LNCAP (cell line): Measurements from ENCODE around the gene PHC3.

Experiments
- TF ChIP-seq, protein P1 (sequence below): fragments of 450-650 bp; IDR thresholded peaks from 2 replicates; pipeline ENCODE4 v1.5.1; 2017; ENCODE audit warnings: mild to moderate bottlenecking

Gene PHC3

DNA sequence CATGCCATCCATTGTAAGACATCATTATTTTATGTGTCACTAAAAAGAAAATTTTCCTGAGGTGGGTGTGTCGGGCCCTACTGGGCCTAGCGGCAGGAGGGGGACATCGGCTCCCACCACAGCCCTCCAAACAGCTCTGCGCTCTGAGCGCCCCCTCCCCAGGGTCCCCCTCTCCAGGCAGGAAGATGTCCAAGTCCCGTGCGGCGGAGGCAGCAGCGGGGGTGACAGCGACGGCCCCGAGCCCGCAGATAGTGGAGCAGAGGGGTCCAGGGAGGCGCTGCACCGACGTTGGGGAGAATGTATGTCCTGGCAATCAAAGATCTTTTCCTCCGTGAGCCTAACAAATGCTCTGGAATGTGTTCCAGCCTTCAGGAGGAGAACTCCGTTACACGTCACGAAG lies 119.5 kb downstream of the PHC3 start:
- TF ChIP-seq, protein P1, sequence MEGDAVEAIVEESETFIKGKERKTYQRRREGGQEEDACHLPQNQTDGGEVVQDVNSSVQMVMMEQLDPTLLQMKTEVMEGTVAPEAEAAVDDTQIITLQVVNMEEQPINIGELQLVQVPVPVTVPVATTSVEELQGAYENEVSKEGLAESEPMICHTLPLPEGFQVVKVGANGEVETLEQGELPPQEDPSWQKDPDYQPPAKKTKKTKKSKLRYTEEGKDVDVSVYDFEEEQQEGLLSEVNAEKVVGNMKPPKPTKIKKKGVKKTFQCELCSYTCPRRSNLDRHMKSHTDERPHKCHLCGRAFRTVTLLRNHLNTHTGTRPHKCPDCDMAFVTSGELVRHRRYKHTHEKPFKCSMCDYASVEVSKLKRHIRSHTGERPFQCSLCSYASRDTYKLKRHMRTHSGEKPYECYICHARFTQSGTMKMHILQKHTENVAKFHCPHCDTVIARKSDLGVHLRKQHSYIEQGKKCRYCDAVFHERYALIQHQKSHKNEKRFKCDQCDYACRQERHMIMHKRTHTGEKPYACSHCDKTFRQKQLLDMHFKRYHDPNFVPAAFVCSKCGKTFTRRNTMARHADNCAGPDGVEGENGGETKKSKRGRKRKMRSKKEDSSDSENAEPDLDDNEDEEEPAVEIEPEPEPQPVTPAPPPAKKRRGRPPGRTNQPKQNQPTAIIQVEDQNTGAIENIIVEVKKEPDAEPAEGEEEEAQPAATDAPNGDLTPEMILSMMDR: no peak

- TF ChIP-seq, protein P1: no peak
These were observed 122.1 kb downstream of the PHC3 start for GRCh38 chr3:170059447-170059846.

GRCh38 chr3:170058127-170058526 lies 123.4 kb downstream of the PHC3 start:
- TF ChIP-seq, protein P1: no peak

DNA sequence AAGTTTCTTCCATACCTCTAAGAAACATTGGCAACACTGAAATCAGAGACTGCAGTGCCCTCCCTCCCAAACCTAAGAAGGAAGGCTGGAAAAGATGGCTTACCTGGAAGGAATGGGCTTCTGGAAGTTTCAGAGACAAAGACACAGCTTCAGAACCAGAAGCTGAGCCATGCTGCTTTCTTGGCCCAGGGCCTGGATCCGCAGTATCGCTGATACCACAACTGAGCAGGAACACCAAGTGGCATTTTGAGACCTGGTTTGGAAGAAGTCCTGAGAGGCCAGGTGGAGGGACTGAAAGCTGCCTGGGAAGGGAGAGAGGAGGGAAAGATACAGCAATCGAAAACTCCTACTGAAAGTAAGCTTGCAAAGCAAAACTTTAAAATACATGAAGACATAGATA lies 124.0 kb downstream of the PHC3 start:
- TF ChIP-seq, protein P1: no peak

DNA sequence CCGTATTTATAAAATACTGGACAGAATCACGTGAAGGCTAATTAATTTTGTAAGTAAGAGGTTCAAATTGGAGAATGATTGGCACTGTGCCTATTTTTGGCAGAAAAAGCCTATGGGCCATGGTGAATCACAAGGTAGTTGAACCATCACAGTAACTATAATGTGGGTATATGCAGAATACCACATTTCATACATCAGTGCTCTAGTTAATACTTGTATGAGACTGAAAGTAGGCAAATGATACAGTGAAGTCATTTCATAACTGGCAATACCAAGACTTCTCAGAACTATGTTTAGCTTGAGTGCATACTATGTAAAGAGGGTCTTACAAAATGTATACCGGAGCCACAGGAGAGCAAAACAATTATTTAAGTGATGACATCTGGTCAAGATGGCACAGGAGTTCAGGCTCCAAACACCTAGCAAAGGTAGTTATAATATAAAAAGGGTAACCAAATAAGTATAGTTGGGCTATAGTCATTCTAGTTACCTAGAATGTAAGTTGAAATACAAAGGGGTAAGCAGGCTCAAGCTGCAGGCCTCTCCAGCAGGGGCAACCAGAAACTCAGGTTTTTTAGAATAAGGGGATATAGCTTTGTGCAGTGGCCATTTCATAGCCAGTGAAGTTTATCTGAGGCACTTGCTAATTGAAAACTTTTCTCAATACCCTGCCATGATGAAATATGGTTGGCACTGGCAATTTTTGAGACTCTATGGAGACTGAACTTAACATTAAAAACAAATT lies 124.7 kb downstream of the PHC3 start:
- TF ChIP-seq, protein P1: no peak

DNA sequence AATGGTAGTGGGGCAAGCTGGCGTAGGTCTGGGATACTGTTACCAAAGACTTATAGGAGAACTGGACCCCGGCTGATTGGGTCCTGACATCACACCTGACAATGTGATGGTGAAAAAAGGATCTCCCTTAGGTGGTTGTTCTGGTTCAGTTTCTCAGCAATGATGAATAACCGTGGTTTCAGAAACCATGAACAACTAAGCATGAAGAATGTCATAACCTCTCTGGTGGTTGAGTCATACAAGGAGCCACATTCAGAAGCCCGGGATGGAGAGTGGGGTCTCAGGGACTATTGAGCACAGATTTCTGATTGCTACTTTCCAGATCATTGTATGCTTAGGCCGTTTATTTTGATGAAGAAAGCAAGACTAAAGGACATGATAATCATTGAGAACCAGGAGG lies 126.3 kb downstream of the PHC3 start:
- TF ChIP-seq, protein P1: no peak

- TF ChIP-seq, protein P1: peak; percentile 40; the same call in 1 of the 2 replicates
These were observed 127.3 kb downstream of the PHC3 start for GRCh38 chr3:170054204-170054603.

GRCh38 chr3:170052398-170052797 lies 129.1 kb downstream of the PHC3 start:
- TF ChIP-seq, protein P1: no peak
